IMR-90 (cell line): ENCODE data around the gene CCDC17. TPM values are rescaled to one million over a fixed set of nuclear protein-coding genes. Genes with fewer than 3 reads are reported as not detected.

Experiments
- ATAC-seq: fragments of 200-7000 bp; cut with Tn5 transposase; 2 replicates; pipeline ENCODE4 v1.9.1; 2020; ENCODE audit warnings: low read depth, mild to moderate bottlenecking, moderate library complexity
- BruUV-seq: library from RNA; stranded (reverse); fragments of 400-500 nt; replicated peaks from 2 replicates; lab custom pipeline; 2021; lab: Mats Ljungman, UMichigan
- CTCF ChIA-PET: fragments of 300-600 bp; formaldehyde crosslinking; extraction: SDS; loops from one replicate; lab custom pipeline; 2021; ENCODE audit warnings: antibody characterized with exemption; lab: Yijun Ruan, JAX
- POLR2A ChIA-PET: fragments of 300-600 bp; sonication (Branson Sonifier 250); formaldehyde crosslinking; loops from one replicate; lab custom pipeline; 2022; ENCODE audit warnings: antibody characterized with exemption; ENCODE audit not compliant: unreplicated experiment; lab: Charles Lee
- DNase-seq: peaks from one replicate; pipeline ENCODE4 v3.0.0; 2013
- H2AFZ ChIP-seq: replicated peaks from 2 replicates; pipeline ENCODE3; 2013; ENCODE audit warnings: low read length, mild to moderate bottlenecking; ENCODE audit not compliant: poor library complexity
- H2AK5ac ChIP-seq: 2 replicates; pipeline ENCODE4 v1.6.1; 2013; ENCODE audit warnings: low read depth, low read length, inconsistent platforms
- H2AK9ac ChIP-seq: replicated peaks from 2 replicates; pipeline ENCODE3; 2013; ENCODE audit warnings: mild to moderate bottlenecking, low read depth, low read length, moderate library complexity; ENCODE audit not compliant: poor library complexity
- H2BK120ac ChIP-seq: 2 replicates; pipeline ENCODE4 v1.6.1; 2013; ENCODE audit warnings: low read depth, low read length, inconsistent platforms
- H2BK15ac ChIP-seq: 3 replicates; pipeline ENCODE4 v1.6.1; 2013; ENCODE audit warnings: low read depth, low read length, inconsistent platforms
- H2BK20ac ChIP-seq: 2 replicates; pipeline ENCODE4 v1.6.1; 2013; ENCODE audit warnings: low read depth, mild to moderate bottlenecking, inconsistent platforms, low read length, moderate library complexity
- H2BK5ac ChIP-seq: 2 replicates; pipeline ENCODE4 v1.6.1; 2013; ENCODE audit warnings: mild to moderate bottlenecking, low read depth, low read length, inconsistent platforms; ENCODE audit not compliant: poor library complexity, severe bottlenecking
- H3K14ac ChIP-seq: replicated peaks from 2 replicates; pipeline ENCODE4 v1.6.1; 2013; ENCODE audit warnings: low read depth, low read length, inconsistent platforms
- H3K18ac ChIP-seq: 2 replicates; pipeline ENCODE4 v1.6.1; 2013; ENCODE audit warnings: low read depth, low read length, control low read depth
- H3K23ac ChIP-seq: 2 replicates; pipeline ENCODE4 v1.6.1; 2013; ENCODE audit warnings: low read depth, low read length, inconsistent platforms
- H3K27ac ChIP-seq: 2 replicates; pipeline ENCODE4 v1.5.1; 2013; ENCODE audit warnings: mild to moderate bottlenecking, control low read depth, low read length; ENCODE audit not compliant: insufficient read depth
- H3K27me3 ChIP-seq: 2 replicates; pipeline ENCODE4 v1.6.1; 2013; ENCODE audit warnings: low read length; ENCODE audit not compliant: control insufficient read depth, insufficient read depth
- H3K36me3 ChIP-seq: 2 replicates; pipeline ENCODE4 v1.6.1; 2013; ENCODE audit warnings: low read length, mixed read lengths; ENCODE audit not compliant: control insufficient read depth, insufficient read depth
- H3K4ac ChIP-seq: 2 replicates; pipeline ENCODE4 v1.6.1; 2013; ENCODE audit warnings: low read depth, low read length, inconsistent platforms
- H3K4me1 ChIP-seq: 2 replicates; pipeline ENCODE4 v1.6.1; 2013; ENCODE audit warnings: low read length, mixed read lengths; ENCODE audit not compliant: control insufficient read depth, insufficient read depth
- H3K4me2 ChIP-seq: 2 replicates; pipeline ENCODE4 v1.6.1; 2013; ENCODE audit warnings: low read depth, mild to moderate bottlenecking, control low read depth, low read length, moderate library complexity
- H3K4me3 ChIP-seq: 2 replicates; pipeline ENCODE4 v1.5.1; 2013; ENCODE audit warnings: low read depth, mild to moderate bottlenecking, control low read depth, low read length, moderate library complexity; ENCODE audit not compliant: insufficient read depth
- H3K56ac ChIP-seq: 2 replicates; pipeline ENCODE4 v1.6.1; 2013; ENCODE audit warnings: low read length, inconsistent platforms; ENCODE audit not compliant: insufficient read depth; ENCODE audit errors: extremely low read depth
- H3K79me1 ChIP-seq, 2 experiments: 2 replicates each; pipeline ENCODE4 v1.6.1; 2013; ENCODE audit warnings: low read length in 2 of 2, inconsistent platforms in 1 of 2, low read depth in 1 of 2
- H3K9ac ChIP-seq: 2 replicates; pipeline ENCODE4 v1.6.1; 2013; ENCODE audit warnings: low read depth, low read length, control low read depth
- H3K9me1 ChIP-seq: 2 replicates; pipeline ENCODE4 v1.6.1; 2013; ENCODE audit warnings: low read length, inconsistent platforms; ENCODE audit not compliant: insufficient read depth
- H3K9me3 ChIP-seq: 2 replicates; pipeline ENCODE4 v1.6.1; 2013; ENCODE audit warnings: low read length; ENCODE audit not compliant: control insufficient read depth, insufficient read depth
- H4K20me1 ChIP-seq: 2 replicates; pipeline ENCODE4 v1.6.1; 2013; ENCODE audit warnings: low read length, inconsistent platforms; ENCODE audit not compliant: insufficient read depth
- H4K5ac ChIP-seq: 2 replicates; pipeline ENCODE4 v1.6.1; 2013; ENCODE audit warnings: mild to moderate bottlenecking, low read depth, low read length, control low read depth
- H4K8ac ChIP-seq, 2 experiments: 2 replicates each; pipeline ENCODE4 v1.6.1; 2013; ENCODE audit warnings: low read depth in 2 of 2, low read length in 2 of 2, control low read depth in 1 of 2, inconsistent platforms in 1 of 2
- H4K91ac ChIP-seq: 2 replicates; pipeline ENCODE4 v1.6.1; 2013; ENCODE audit warnings: low read depth, low read length, inconsistent platforms; ENCODE audit not compliant: insufficient read depth
- CHD1 ChIP-seq: IDR thresholded peaks from 2 replicates; pipeline ENCODE4 v1.6.1; 2012; ENCODE audit warnings: low read depth, low read length, improper control_type of control experiment
- CTCF ChIP-seq: conservative IDR thresholded peaks from 2 replicates; pipeline ENCODE4 v1.5.1; 2012; ENCODE audit warnings: mild to moderate bottlenecking, low read depth, low read length, improper control_type of control experiment
- ELK1 ChIP-seq: fragments of 150-350 bp; IDR thresholded peaks from 2 replicates; pipeline ENCODE4 v1.6.1; 2016; ENCODE audit warnings: low read depth, mild to moderate bottlenecking, low read length, moderate library complexity, borderline replicate concordance
- FOS ChIP-seq: fragments of 150-350 bp; IDR thresholded peaks from 2 replicates; pipeline ENCODE4 v1.6.1; 2016; ENCODE audit warnings: low read depth, low read length
- MAFK ChIP-seq: IDR thresholded peaks from 2 replicates; pipeline ENCODE4 v1.6.1; 2012; ENCODE audit warnings: low read depth, low read length, improper control_type of control experiment
- POLR2A ChIP-seq: IDR thresholded peaks from 2 replicates; pipeline ENCODE4 v1.6.1; 2012; ENCODE audit warnings: mild to moderate bottlenecking, low read depth, low read length
- RAD21 ChIP-seq: IDR thresholded peaks from 2 replicates; pipeline ENCODE4 v1.6.1; 2012; ENCODE audit warnings: low read length, improper control_type of control experiment
- SMC3 ChIP-seq: fragments of 150-350 bp; IDR thresholded peaks from 2 replicates; pipeline ENCODE4 v1.6.1; 2016; ENCODE audit warnings: low read depth, mild to moderate bottlenecking, antibody characterized with exemption, low read length, moderate library complexity
- USF2 ChIP-seq: fragments of 150-350 bp; IDR thresholded peaks from 2 replicates; pipeline ENCODE4 v1.6.1; 2017; ENCODE audit warnings: mild to moderate bottlenecking, antibody characterized with exemption, low read length, low read depth
- WGBS, 2 experiments: methylation state at CpG; one replicate each; pipeline versions ENCODE4 v1.1.5 to v1.1.7; 2013; ENCODE audit warnings: missing lambda C conversion rate in 2 of 2; ENCODE audit not compliant: insufficient read length in 1 of 2; ENCODE audit errors: extremely low coverage in 2 of 2; 5-methylcytosine and 5-hydroxymethylcytosine counted together
- dilution Hi-C: fragments of 300-500 bp; cut with HindIII; formaldehyde crosslinking; loops from one replicate; pipeline ENCODE4 v1.14.3; 2018; ENCODE audit warnings: low sequenced_read_pairs; ENCODE audit not compliant: unreplicated experiment
- in situ Hi-C: fragments of 300-500 bp; cut with MboI; formaldehyde crosslinking; loops from 3 replicates; pipeline ENCODE4 v1.14.3; 2019; ENCODE audit warnings: low sequenced_read_pairs, inconsistent platforms, mixed read lengths
- intact Hi-C: fragments of 100-400 bp; cut with micrococcal nuclease; formaldehyde crosslinking; loops from 2 replicates; pipeline ENCODE4 v1.10.0; 2022
- polyA plus RNA-seq, 3 experiments: library from polyadenylated mRNA; depleted of rRNA; stranded (reverse); fragments of >200 nt; gene quantifications; 2 replicates each; pipeline ENCODE4 v1.2.3, GENCODE V29; 2012; ENCODE audit warnings: low replicate concordance in 1 of 3
- total RNA-seq: library from RNA; depleted of rRNA; stranded (reverse); fragments of >200 nt; gene quantifications from 2 replicates; pipeline ENCODE4 v1.2.3, GENCODE V29; 2012

CCDC17 gene
- total and polyA plus RNA-seq, 2 of the 4 experiments (the other 2 are of a cell fraction) = 0.18 to 0.26 TPM

GRCh38 chr1:45622524-45623394 lies 1.1 kb downstream of the CCDC17 start:
- DNase-seq (no peak), ATAC-seq (no peak; the same call in 1 of the 2 replicates)
- Histone ChIP-seq H2BK120ac (no peak overlapping the region), H3K36me3 (peaks cover 30% of the 10 kb centered on the region), H4K5ac (no peak overlapping the region), H2AK5ac (no peak overlapping the region), H3K56ac (no peak overlapping the region), H3K4me1 (no peaks in the 10 kb centered on the region), H4K8ac (no peak overlapping the region), H2BK5ac (no peak overlapping the region), H2AFZ (peak overlapping the region; percentile 18), H3K4me3 (no peak overlapping the region), H3K14ac (no peak overlapping the region), H2AK9ac (no peak overlapping the region), H2BK20ac (no peak overlapping the region), H3K4ac (no peak overlapping the region), H3K9ac (no peak overlapping the region), H3K23ac (no peak overlapping the region), H3K18ac (no peak overlapping the region), H4K91ac (no peak overlapping the region), H3K4me2 (no peak overlapping the region), H3K9me3 (no peaks in the 10 kb centered on the region), H3K79me1 (peaks cover 0 to 5% of the 10 kb centered on the region in 2 experiments; a peak in 1 of 4 replicates), H4K20me1 (no peaks in the 10 kb centered on the region), H2BK15ac (no peak overlapping the region), H3K27me3 (no peaks in the 10 kb centered on the region), H3K27ac (no peak overlapping the region), H3K9me1 (0 out of 2 replicates have a peak, but pooled peaks cover 4% of the 10 kb centered on the region)
- TF ChIP-seq SMC3 (no peak), ELK1 (no peak), RAD21 (no peak), CHD1 (no peak), MAFK (no peak), FOS (no peak), USF2 (no peak), POLR2A (no peak), CTCF (no peak)
- intact Hi-C loops (no loop called here), dilution Hi-C loops (no loop called here), in situ Hi-C loops (no loop called here)
- ChIA-PET CTCF (no interaction called here), POLR2A (no interaction called here)
- 68% methylated on average over 33 of the region's 78 CpGs; no CpG with 5 or more reads in 1 of the 2 experiments for WGBS, 2 experiments
- no TSS peak for BruUV-seq
